ENCODE data around the gene E2F6. TPM values are rescaled to one million over a fixed set of nuclear protein-coding genes. Genes with fewer than 3 reads are reported as not detected.

The E2F6 gene
- total and polyA plus RNA-seq, 4 donors: 3.5 to 7.7 (median 4.8) TPM

- WGBS: 59% methylated on average over 4 of the region's 4 CpGs
- DNase-seq (ENCODE audit: low spot score): no peak
- Histone ChIP-seq H3K36me3 (ENCODE audit: control insufficient read depth in 4 of 4, insufficient read depth in 3 of 4, low read depth in 1 of 4, low read length in 3 of 4) (no peaks in the 10 kb centered on the region), H3K27me3 (ENCODE audit: control insufficient read depth in 4 of 4, insufficient read depth in 4 of 4, low read length in 3 of 4) (no peaks in the 10 kb centered on the region), H3K27ac (ENCODE audit: low read depth in 1 of 2, low read length in 2 of 2) (no peak overlapping the region), H3K4me1 (ENCODE audit: control insufficient read depth in 4 of 4, insufficient read depth in 4 of 4, low read length in 3 of 4) (no peaks in the 10 kb centered on the region), H3K4me3 (ENCODE audit: low read depth in 1 of 3, low read length in 3 of 3) (no peak overlapping the region), H3K9me3 (ENCODE audit: control insufficient read depth in 4 of 4, low read length in 3 of 4) (no peaks in the 10 kb centered on the region), H3K9ac (ENCODE audit: low read depth in 1 of 2, low read length in 2 of 2) (no peak overlapping the region)
- TF ChIP-seq YY1 (IDR thresholded peaks at IDR 0.05) (no peak), RXRA (IDR thresholded peaks at IDR 0.05) (peak in 1 of 2 donors; percentile 53), EGR1 (IDR thresholded peaks at IDR 0.05; ENCODE audit: low read depth in 2 of 2) (no peak), RAD21 (IDR thresholded peaks at IDR 0.05) (peak in 1 of 2 donors; percentile 38), HNF4A (conservative IDR thresholded peaks at IDR 0.05) (peak; percentile 23 to 58)
These were observed 43.0 kb downstream of the E2F6 start for GRCh38 chr2:11422901-11423435.

GRCh38 chr2:11422491-11422865 lies 43.5 kb downstream of the E2F6 start:
- Histone ChIP-seq H3K36me3 (ENCODE audit: control insufficient read depth in 4 of 4, insufficient read depth in 3 of 4, low read depth in 1 of 4, low read length in 3 of 4) (no peaks in the 10 kb centered on the region), H3K27ac (ENCODE audit: low read depth in 1 of 2, low read length in 2 of 2) (no peak overlapping the region), H3K4me3 (ENCODE audit: low read depth in 1 of 3, low read length in 3 of 3) (no peak overlapping the region), H3K27me3 (ENCODE audit: control insufficient read depth in 4 of 4, insufficient read depth in 4 of 4, low read length in 3 of 4) (no peaks in the 10 kb centered on the region), H3K4me1 (ENCODE audit: control insufficient read depth in 4 of 4, insufficient read depth in 4 of 4, low read length in 3 of 4) (no peaks in the 10 kb centered on the region), H3K9ac (ENCODE audit: low read depth in 1 of 2, low read length in 2 of 2) (no peak overlapping the region), H3K9me3 (ENCODE audit: control insufficient read depth in 4 of 4, low read length in 3 of 4) (no peaks in the 10 kb centered on the region)
- DNase-seq (ENCODE audit: low spot score): no peak
- 92% methylated on average over 5 of the region's 5 CpGs for WGBS
- TF ChIP-seq REST (IDR thresholded peaks at IDR 0.05) (no peak), GABPA (IDR thresholded peaks at IDR 0.05 in 1 of 2, conservative IDR thresholded peaks at IDR 0.05 in 1 of 2) (no peak), FOXA1 (IDR thresholded peaks at IDR 0.05) (no peak), FOXA2 (IDR thresholded peaks at IDR 0.05) (no peak)

GRCh38 chr2:11421863-11422490 lies 44.0 kb downstream of the E2F6 start:
- Histone ChIP-seq H3K4me1 (ENCODE audit: control insufficient read depth in 4 of 4, insufficient read depth in 4 of 4, low read length in 3 of 4) (no peaks in the 10 kb centered on the region), H3K9ac (ENCODE audit: low read depth in 1 of 2, low read length in 2 of 2) (no peak overlapping the region), H3K36me3 (ENCODE audit: control insufficient read depth in 4 of 4, insufficient read depth in 3 of 4, low read depth in 1 of 4, low read length in 3 of 4) (no peaks in the 10 kb centered on the region), H3K4me3 (ENCODE audit: low read depth in 1 of 3, low read length in 3 of 3) (no peak overlapping the region), H3K27ac (ENCODE audit: low read depth in 1 of 2, low read length in 2 of 2) (no peak overlapping the region), H3K9me3 (ENCODE audit: control insufficient read depth in 4 of 4, low read length in 3 of 4) (no peaks in the 10 kb centered on the region), H3K27me3 (ENCODE audit: control insufficient read depth in 4 of 4, insufficient read depth in 4 of 4, low read length in 3 of 4) (no peaks in the 10 kb centered on the region)
- DNase-seq (ENCODE audit: low spot score): no peak
- 83% methylated on average over 7 of the region's 7 CpGs for WGBS
- TF ChIP-seq FOXA2 (IDR thresholded peaks at IDR 0.05) (no peak), MAX (IDR thresholded peaks at IDR 0.05) (no peak), FOXA1 (IDR thresholded peaks at IDR 0.05) (no peak), ZBTB33 (IDR thresholded peaks at IDR 0.05) (no peak), EGR1 (IDR thresholded peaks at IDR 0.05; ENCODE audit: low read depth in 2 of 2) (no peak), TAF1 (conservative IDR thresholded peaks at IDR 0.05) (no peak), JUND (IDR thresholded peaks at IDR 0.05) (no peak), SP1 (IDR thresholded peaks at IDR 0.05) (no peak), NR2F2 (IDR thresholded peaks at IDR 0.05) (no peak), ATF3 (IDR thresholded peaks at IDR 0.05) (no peak)
